T follicular helper cell (primary cell): ENCODE measurements around the gene NOMO2.
"Not testable (repeated sequence)": the region's sequence is repeated elsewhere in the genome, so short reads cannot be mapped to it uniquely, and the experiment has no call there.

Experiments used
- DNase-seq: peaks from one replicate; pipeline ENCODE4 v3.0.0-alpha.2; 2020; ENCODE audit warnings: low read depth

The NOMO2 gene

GRCh38 chr16:18522637-18523036 is 39.3 kb downstream of the NOMO2 start:
- DNase-seq, result not testable (repeated sequence)

- DNase-seq, result not testable (repeated sequence)
Measured at GRCh38 chr16:18521445-18522181, 40.3 kb downstream of the NOMO2 start.

- not testable (repeated sequence) for DNase-seq
Measured at GRCh38 chr16:18518536-18519283, 43.2 kb downstream of the NOMO2 start.

DNA sequence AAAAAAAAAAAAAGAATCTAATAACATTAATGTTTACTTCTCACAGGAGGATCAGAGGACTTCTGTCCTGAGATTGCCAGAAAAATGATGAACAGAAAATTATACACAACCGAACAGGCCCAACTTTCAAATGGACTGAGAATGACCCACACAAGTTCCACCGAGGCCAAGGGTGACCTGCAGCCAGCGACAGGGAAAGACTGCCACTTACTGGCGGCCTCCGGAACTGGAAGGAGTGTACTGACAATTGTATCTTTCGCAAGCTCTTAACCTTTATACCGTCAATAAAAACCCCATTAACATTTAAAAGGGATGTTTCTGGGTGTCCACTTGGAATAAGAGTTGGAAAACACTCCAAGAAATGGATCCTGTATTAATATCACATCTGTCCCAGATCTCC is 63.5 kb downstream of the NOMO2 start:
- DNase-seq, result not testable (repeated sequence)

GRCh38 chr16:18497032-18497431 is 64.9 kb downstream of the NOMO2 start:
- not testable (repeated sequence) for DNase-seq

DNA sequence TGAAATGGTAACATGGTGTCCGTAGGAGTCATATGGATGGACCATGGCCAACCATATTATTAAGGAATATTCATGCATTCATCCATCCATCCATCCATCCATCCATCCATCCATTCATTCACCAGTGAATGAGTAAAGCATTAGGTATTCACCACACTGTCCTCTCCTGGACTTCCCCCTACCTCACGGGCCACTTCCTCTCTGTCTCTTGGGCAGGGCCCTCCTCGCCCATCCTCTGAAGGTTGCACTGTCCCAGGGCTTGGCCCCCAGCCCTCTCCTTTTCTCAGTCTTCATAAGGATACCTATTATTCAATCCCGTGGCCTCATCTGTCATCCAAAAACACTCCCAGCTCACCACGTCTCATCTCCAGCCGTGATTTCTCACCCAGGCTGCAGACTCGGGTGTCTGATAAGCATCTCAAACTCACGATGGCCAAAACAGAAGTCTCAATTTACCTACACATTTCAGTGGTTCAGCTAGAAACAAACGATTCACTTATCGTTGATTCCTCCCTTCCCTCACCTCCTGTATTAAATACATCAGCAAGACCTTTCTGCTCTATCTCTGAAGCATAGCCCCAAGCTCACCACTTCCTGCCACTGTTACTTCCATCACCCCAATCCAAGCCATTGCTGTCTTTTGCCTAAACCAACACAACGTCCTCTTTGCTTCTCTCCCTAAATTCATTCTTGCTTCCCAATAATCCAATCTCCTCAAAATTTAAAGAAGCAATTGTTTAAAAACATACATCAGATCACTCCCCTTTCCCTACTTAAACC is 69.6 kb downstream of the NOMO2 start:
- DNase-seq, result not testable (repeated sequence)

- not testable (repeated sequence) for DNase-seq
Measured at GRCh38 chr16:18436025-18436424, 125.9 kb downstream of the NOMO2 start.

DNA sequence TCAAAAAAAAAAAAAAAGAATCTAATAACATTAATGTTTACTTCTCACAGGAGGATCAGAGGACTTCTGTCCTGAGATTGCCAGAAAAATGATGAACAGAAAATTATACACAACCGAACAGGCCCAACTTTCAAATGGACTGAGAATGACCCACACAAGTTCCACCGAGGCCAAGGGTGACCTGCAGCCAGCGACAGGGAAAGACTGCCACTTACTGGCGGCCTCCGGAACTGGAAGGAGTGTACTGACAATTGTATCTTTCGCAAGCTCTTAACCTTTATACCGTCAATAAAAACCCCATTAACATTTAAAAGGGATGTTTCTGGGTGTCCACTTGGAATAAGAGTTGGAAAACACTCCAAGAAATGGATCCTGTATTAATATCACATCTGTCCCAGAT is 146.1 kb downstream of the NOMO2 start:
- DNase-seq, result not testable (repeated sequence)

DNA sequence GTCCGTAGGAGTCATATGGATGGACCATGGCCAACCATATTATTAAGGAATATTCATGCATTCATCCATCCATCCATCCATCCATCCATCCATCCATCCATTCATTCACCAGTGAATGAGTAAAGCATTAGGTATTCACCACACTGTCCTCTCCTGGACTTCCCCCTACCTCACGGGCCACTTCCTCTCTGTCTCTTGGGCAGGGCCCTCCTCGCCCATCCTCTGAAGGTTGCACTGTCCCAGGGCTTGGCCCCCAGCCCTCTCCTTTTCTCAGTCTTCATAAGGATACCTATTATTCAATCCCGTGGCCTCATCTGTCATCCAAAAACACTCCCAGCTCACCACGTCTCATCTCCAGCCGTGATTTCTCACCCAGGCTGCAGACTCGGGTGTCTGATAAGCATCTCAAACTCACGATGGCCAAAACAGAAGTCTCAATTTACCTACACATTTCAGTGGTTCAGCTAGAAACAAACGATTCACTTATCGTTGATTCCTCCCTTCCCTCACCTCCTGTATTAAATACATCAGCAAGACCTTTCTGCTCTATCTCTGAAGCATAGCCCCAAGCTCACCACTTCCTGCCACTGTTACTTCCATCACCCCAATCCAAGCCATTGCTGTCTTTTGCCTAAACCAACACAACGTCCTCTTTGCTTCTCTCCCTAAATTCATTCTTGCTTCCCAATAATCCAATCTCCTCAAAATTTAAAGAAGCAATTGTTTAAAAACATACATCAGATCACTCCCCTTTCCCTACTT is 152.2 kb downstream of the NOMO2 start:
- not testable (repeated sequence) for DNase-seq

- not testable (repeated sequence) for DNase-seq
Measured at GRCh38 chr16:18401851-18402657, 159.8 kb downstream of the NOMO2 start.

DNA sequence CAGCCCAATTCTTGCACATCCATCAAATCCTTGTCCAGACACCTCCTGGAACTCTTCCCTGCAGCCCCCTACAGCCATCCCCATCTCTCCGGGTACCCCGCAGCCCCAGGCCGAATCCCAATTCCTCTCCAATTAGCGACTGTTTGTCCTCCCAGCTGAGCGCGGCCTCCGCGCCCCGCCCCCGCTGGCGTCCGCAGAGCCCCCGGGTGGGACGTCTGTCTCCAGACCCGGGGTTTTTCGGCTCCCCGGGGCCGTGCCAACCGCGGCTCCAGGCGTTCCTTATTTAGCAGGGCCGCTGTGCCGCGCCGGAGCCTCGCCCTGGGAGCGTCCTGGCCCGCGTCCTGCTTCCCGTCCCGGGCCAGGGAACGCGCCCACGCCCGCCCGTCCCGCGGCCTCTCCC is 160.7 kb downstream of the NOMO2 start:
- DNase-seq, result not testable (repeated sequence)

DNA sequence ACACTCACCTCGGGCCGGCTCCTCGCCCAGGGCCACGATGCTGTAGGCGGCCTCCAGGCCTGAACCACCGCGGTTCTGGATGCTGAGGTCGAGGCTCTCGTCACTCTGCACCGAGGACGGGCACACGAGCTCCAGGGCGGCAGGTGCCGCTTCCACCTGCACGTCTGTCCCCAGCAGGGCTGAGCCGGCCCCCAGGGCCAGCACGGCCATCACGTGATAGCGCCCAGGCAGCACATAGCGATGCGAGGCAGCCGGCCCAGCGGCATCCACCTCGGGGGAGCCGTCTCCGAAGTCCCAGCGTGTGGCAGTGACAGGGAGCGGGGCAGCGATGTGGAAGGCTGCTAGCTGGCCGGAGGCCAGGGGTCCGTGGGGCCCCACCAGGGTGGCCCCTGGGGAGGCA is 167.5 kb downstream of the NOMO2 start:
- DNase-seq, result not testable (repeated sequence)

DNA sequence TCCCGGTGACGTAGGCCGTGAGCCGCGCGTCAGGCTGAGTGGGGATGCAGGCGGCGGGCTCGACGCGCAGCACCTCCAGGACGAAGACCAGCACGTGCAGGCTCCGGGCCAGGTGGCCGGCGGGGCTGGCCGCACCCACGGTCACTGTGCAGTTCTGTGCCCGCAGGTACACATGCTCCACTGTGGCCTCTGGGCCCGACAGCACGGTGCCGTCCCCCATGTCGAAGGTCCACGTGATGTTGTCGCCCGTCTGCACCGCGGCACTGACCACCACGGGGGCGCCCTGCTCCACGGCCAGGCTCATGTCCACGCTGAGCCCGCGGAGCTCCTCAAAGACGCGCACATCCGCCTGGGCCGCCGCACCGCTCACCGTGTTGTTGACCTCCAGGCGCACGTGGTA is 174.1 kb downstream of the NOMO2 start:
- DNase-seq, result not testable (repeated sequence)

- not testable (repeated sequence) for DNase-seq
Measured at GRCh38 chr16:18386517-18386916, 175.4 kb downstream of the NOMO2 start.

GRCh38 chr16:18385285-18385684 is 176.6 kb downstream of the NOMO2 start:
- DNase-seq, result not testable (repeated sequence)

GRCh38 chr16:18384869-18385268 is 177.0 kb downstream of the NOMO2 start:
- DNase-seq, result not testable (repeated sequence)

- not testable (repeated sequence) for DNase-seq
Measured at GRCh38 chr16:18384098-18384636, 177.7 kb downstream of the NOMO2 start.

DNA sequence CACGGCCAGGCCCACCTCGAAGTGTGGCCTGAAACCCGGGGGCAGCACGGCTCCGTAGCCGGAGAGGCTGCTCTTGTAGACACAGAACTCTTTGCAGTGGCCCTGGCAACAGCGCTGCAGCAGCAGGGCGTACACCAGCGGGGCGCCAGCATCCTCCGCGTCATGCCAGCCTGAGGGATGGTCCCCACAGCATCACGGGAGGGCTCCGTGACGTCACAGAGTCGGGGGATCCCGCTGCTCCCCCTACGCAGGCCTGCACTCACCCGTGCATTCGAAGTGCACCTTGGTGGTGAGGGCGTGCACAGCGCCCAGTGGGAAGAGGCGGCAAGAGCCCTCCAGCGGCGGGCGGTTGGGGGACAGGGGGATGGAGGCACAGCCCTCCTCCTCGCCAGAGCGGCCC is 179.2 kb downstream of the NOMO2 start:
- DNase-seq, result not testable (repeated sequence)
